Measurements from ENCODE around the gene TMEM208. TPM values are rescaled to one million over a fixed set of nuclear protein-coding genes. Genes with fewer than 3 reads are reported as not detected.

Gene TMEM208
- total RNA-seq, 2 experiments from 2014 or later = 46.5 to 48.6 TPM

Other genes starting within 250 kb of the TMEM208 start
- 1 to 10 TPM; 3.5 to 4.6 TPM for gene CES4A, start 238.5 kb upstream of the TMEM208 start, total RNA-seq
- 100 to 1,000 TPM; 110 to 114 TPM for gene CBFB, start 198.0 kb upstream of the TMEM208 start, total RNA-seq
- gene PHAF1, start 117.2 kb upstream of the TMEM208 start, total RNA-seq = 10 to 100 TPM; 13.8 to 14.9 TPM
- gene B3GNT9, start 76.1 kb upstream of the TMEM208 start, total RNA-seq = 1 to 10 TPM; 1.5 to 1.7 TPM
- 10 to 100 TPM; 15.3 to 16.0 TPM for gene TRADD, start 67.2 kb upstream of the TMEM208 start, total RNA-seq
- 1 to 10 TPM; 7.9 to 8.5 TPM for gene FBXL8, start 67.2 kb upstream of the TMEM208 start, total RNA-seq
- 10 to 100 TPM in 1 of 2 experiments, 1 to 10 TPM in 1; 9.3 to 10.1 TPM for gene HSF4, start 62.4 kb upstream of the TMEM208 start, total RNA-seq
- gene NOL3, start 56.6 kb upstream of the TMEM208 start, total RNA-seq = 1 to 10 TPM; 6.1 to 6.4 TPM
- 10 to 100 TPM; 15.8 to 16.7 TPM for gene MATCAP1, start 43.2 kb upstream of the TMEM208 start, total RNA-seq
- gene EXOC3L1, start 37.0 kb upstream of the TMEM208 start, total RNA-seq = under 1 TPM in 1 of 2 experiments, not detected in 1; 0.19 TPM
- 100 to 1,000 TPM; 130 to 136 TPM for gene E2F4, start 35.0 kb upstream of the TMEM208 start, total RNA-seq
- gene ELMO3, start 28.0 kb upstream of the TMEM208 start, total RNA-seq = 1 to 10 TPM; 4.3 to 4.5 TPM
- 10 to 100 TPM; 76.4 to 79.9 TPM for gene FHOD1, start 20.4 kb downstream of the TMEM208 start, total RNA-seq
- gene SLC9A5, start 21.8 kb downstream of the TMEM208 start, total RNA-seq = 1 to 10 TPM; 5.8 to 6.1 TPM
- 10 to 100 TPM; 30.8 to 37.0 TPM for gene PLEKHG4, start 52.4 kb downstream of the TMEM208 start, total RNA-seq
- gene KCTD19, start 99.6 kb downstream of the TMEM208 start, total RNA-seq = 1 to 10 TPM; 2.2 to 3.0 TPM
- 1 to 10 TPM in 1 of 2 experiments, under 1 TPM in 1; 0.82 to 1.1 TPM for gene LRRC36, start 99.7 kb downstream of the TMEM208 start, total RNA-seq
- gene TPPP3, start 166.4 kb downstream of the TMEM208 start, total RNA-seq = not detected
- 1 to 10 TPM in 1 of 2 experiments, under 1 TPM in 1; 0.76 to 1.2 TPM for gene ZDHHC1, start 189.3 kb downstream of the TMEM208 start, total RNA-seq
- 1 to 10 TPM; 2.8 to 3.1 TPM for gene HSD11B2, start 204.0 kb downstream of the TMEM208 start, total RNA-seq

Measured in activated naive CD8-positive, alpha-beta T cell treated with anti-CD3 and anti-CD28 coated beads for 36 hours (primary cell).